ENCODE data around the gene TGFB1.

TGFB1 gene

GRCh38 chr19:41339936-41340335 lies 13.8 kb downstream of the TGFB1 start:
- FAIRE-seq: no peak

GRCh38 chr19:41335467-41335866 lies 18.3 kb downstream of the TGFB1 start:
- no peak for FAIRE-seq

GRCh38 chr19:41334793-41335192 lies 18.9 kb downstream of the TGFB1 start:
- no peak for FAIRE-seq

GRCh38 chr19:41332468-41332867 lies 21.3 kb downstream of the TGFB1 start:
- FAIRE-seq: no peak

GRCh38 chr19:41332000-41332399 lies 21.7 kb downstream of the TGFB1 start:
- no peak for FAIRE-seq

GRCh38 chr19:41330946-41331678 lies 22.6 kb downstream of the TGFB1 start:
- FAIRE-seq: no peak

- FAIRE-seq: no peak
Measured at GRCh38 chr19:41330481-41330880, 23.2 kb downstream of the TGFB1 start.

GRCh38 chr19:41328842-41329225 lies 24.9 kb downstream of the TGFB1 start:
- no peak for FAIRE-seq

- FAIRE-seq: no peak
Measured at GRCh38 chr19:41328157-41328841, 25.4 kb downstream of the TGFB1 start.

- FAIRE-seq: no peak
Measured at GRCh38 chr19:41327576-41328156, 26.1 kb downstream of the TGFB1 start.

- no peak for FAIRE-seq
Measured at GRCh38 chr19:41327076-41327575, 26.6 kb downstream of the TGFB1 start.

GRCh38 chr19:41325947-41326706 lies 27.6 kb downstream of the TGFB1 start:
- no peak for FAIRE-seq

GRCh38 chr19:41325640-41325946 lies 28.1 kb downstream of the TGFB1 start:
- FAIRE-seq: no peak

GRCh38 chr19:41324921-41325639 lies 28.6 kb downstream of the TGFB1 start:
- no peak for FAIRE-seq

GRCh38 chr19:41324231-41324702 lies 29.5 kb downstream of the TGFB1 start:
- FAIRE-seq: no peak

- no peak for FAIRE-seq
Measured at GRCh38 chr19:41323430-41324125, 30.1 kb downstream of the TGFB1 start.

- no peak for FAIRE-seq
Measured at GRCh38 chr19:41323023-41323422, 30.7 kb downstream of the TGFB1 start.

- FAIRE-seq: no peak
Measured at GRCh38 chr19:41322451-41322850, 31.3 kb downstream of the TGFB1 start.

- FAIRE-seq: no peak
Measured at GRCh38 chr19:41321600-41322270, 32.0 kb downstream of the TGFB1 start.

- FAIRE-seq: no peak
Measured at GRCh38 chr19:41321204-41321599, 32.5 kb downstream of the TGFB1 start.

- FAIRE-seq: no peak
Measured at GRCh38 chr19:41320568-41320967, 33.2 kb downstream of the TGFB1 start.

GRCh38 chr19:41320185-41320518 lies 33.6 kb downstream of the TGFB1 start:
- no peak for FAIRE-seq

Data from TTC549 (cell line).